Measurements from ENCODE around the gene PHKG2. TPM values are rescaled to one million over a fixed set of nuclear protein-coding genes. Genes with fewer than 3 reads are reported as not detected.

Gene PHKG2
- total RNA-seq, 4 donors from 2014 or later, result 13.5 to 44.7 (median 25.8) TPM

DNA sequence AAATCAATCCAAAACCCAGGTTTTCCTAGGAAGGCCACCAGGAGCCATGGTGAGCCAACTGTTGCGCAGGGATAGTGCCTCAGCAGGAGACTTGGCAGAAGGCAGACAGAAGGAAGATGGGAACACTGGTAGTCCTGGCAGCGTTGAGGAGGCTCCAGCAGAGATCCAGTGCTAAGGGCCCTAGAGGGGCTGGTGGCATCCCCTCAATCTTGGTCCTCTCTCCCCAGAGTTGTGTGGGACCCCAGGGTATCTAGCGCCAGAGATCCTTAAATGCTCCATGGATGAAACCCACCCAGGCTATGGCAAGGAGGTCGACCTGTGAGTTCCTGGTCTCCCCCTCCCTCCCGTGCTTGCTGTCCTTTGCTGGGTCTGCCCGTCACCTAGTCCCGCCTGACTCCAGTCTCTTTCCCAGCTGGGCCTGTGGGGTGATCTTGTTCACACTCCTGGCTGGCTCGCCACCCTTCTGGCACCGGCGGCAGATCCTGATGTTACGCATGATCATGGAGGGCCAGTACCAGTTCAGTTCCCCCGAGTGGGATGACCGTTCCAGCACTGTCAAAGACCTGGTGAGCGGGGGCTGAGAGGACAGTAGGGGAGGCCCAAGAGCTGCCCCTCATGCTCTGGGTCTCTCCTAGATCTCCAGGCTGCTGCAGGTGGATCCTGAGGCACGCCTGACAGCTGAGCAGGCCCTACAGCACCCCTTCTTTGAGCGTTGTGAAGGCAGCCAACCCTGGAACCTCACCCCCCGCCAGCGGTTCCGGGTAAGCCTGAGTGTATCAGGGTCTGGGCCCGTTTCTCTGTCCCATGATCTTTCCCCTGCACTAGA is 7.9 kb downstream of the PHKG2 start:
- DNase-seq, result no peak
- no peaks in the 10 kb centered on the region for H3K9me3 ChIP-seq
- peaks cover 4 to 5% of the 10 kb centered on the region in 2 donors for H3K4me1 ChIP-seq
- no peak overlapping the region for H3K27ac ChIP-seq
- no peak overlapping the region for H3K4me3 ChIP-seq
- H3K27me3 ChIP-seq, result no peaks in the 10 kb centered on the region
- H3K36me3 ChIP-seq, result no peaks in the 10 kb centered on the region
- intact Hi-C loops (cut with DNase I; ENCODE audit: low total_unique reads), result no loop called here
- TF ChIP-seq POLR2A (IDR thresholded peaks at IDR 0.05), result no peak
- TF ChIP-seq, protein P1, sequence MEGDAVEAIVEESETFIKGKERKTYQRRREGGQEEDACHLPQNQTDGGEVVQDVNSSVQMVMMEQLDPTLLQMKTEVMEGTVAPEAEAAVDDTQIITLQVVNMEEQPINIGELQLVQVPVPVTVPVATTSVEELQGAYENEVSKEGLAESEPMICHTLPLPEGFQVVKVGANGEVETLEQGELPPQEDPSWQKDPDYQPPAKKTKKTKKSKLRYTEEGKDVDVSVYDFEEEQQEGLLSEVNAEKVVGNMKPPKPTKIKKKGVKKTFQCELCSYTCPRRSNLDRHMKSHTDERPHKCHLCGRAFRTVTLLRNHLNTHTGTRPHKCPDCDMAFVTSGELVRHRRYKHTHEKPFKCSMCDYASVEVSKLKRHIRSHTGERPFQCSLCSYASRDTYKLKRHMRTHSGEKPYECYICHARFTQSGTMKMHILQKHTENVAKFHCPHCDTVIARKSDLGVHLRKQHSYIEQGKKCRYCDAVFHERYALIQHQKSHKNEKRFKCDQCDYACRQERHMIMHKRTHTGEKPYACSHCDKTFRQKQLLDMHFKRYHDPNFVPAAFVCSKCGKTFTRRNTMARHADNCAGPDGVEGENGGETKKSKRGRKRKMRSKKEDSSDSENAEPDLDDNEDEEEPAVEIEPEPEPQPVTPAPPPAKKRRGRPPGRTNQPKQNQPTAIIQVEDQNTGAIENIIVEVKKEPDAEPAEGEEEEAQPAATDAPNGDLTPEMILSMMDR (IDR thresholded peaks at IDR 0.05), result no peak

DNA sequence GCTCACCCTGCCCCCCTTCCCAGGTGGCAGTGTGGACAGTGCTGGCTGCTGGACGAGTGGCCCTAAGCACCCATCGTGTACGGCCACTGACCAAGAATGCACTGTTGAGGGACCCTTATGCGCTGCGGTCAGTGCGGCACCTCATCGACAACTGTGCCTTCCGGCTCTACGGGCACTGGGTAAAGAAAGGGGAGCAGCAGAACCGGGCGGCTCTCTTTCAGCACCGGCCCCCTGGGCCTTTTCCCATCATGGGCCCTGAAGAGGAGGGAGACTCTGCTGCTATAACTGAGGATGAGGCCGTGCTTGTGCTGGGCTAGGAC is 8.5 kb downstream of the PHKG2 start:
- Histone ChIP-seq H3K27me3 (no peaks in the 10 kb centered on the region), H3K4me3 (no peak overlapping the region), H3K4me1 (peaks cover 4 to 9% of the 10 kb centered on the region in 2 donors), H3K36me3 (no peaks in the 10 kb centered on the region), H3K9me3 (no peaks in the 10 kb centered on the region), H3K27ac (no peak overlapping the region)
- intact Hi-C loops (cut with DNase I; ENCODE audit: low total_unique reads), result no loop called here
- no peak for TF ChIP-seq POLR2A (IDR thresholded peaks at IDR 0.05)
- TF ChIP-seq, protein P1 (IDR thresholded peaks at IDR 0.05), result no peak
- no peak for DNase-seq

DNA sequence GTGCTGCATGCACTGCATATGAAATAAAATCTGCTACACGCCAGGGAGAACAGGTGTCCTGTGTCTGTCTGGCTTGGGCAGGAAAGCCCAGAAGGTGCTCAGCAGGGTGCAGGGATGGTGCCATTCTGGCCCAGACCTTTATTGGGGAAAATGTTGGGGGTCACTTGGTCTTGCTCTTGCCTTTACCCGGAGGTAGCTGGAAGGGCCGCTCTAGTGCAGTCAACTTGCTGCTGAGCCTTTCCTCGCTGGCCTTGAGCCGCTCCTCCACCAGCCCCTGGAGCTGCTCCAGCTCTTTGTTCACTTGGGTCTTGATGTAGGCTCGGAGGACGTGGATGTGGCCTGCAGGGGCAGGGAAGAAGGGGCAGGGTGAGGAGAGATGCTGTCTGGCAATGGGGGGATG is 9.1 kb downstream of the PHKG2 start:
- H3K27me3 ChIP-seq, result no peaks in the 10 kb centered on the region
- intact Hi-C loops (cut with DNase I; ENCODE audit: low total_unique reads), result no loop called here
- no peaks in the 10 kb centered on the region for H3K36me3 ChIP-seq
- no peak for TF ChIP-seq POLR2A (IDR thresholded peaks at IDR 0.05)
- TF ChIP-seq, protein P1 (IDR thresholded peaks at IDR 0.05), result no peak
- DNase-seq, result no peak
- H3K4me3 ChIP-seq, result no peak overlapping the region
- no peaks in the 10 kb centered on the region for H3K9me3 ChIP-seq
- peaks cover 4 to 9% of the 10 kb centered on the region in 2 donors for H3K4me1 ChIP-seq
- H3K27ac ChIP-seq, result no peak overlapping the region

DNA sequence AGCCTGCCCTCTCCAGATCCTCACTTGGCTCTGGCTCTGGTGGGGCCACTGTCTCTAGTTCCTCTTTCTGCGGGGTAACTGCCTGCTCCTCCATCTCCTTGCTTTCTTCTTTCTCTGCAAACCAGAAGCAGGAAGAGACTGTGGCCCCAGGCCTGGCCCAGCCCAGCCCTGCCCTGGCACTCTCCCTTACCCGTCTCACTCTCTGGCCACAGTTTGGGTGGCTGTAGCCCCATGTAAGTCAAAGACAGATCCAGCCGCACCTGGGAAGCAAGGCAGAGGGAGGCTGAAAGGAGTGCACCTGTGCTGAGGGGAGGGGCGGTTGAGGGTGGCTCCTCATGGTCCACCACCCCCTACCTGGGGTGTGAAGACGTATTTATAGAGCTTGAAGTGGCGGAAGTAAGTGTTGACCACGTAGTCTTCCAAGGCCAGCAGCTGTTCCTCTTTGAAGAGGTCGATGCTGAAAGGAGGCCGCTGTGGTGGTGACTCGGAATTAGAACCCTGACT is 10.8 kb downstream of the PHKG2 start:
- Histone ChIP-seq H3K9me3 (no peaks in the 10 kb centered on the region), H3K36me3 (no peaks in the 10 kb centered on the region), H3K4me3 (no peak overlapping the region), H3K4me1 (peaks cover 7 to 21% of the 10 kb centered on the region in 2 donors), H3K27ac (no peak overlapping the region), H3K27me3 (no peaks in the 10 kb centered on the region)
- TF ChIP-seq, protein P1 (IDR thresholded peaks at IDR 0.05), result no peak
- TF ChIP-seq POLR2A (IDR thresholded peaks at IDR 0.05), result no peak
- no peak for DNase-seq
- intact Hi-C loops (cut with DNase I; ENCODE audit: low total_unique reads), result no loop called here

DNA sequence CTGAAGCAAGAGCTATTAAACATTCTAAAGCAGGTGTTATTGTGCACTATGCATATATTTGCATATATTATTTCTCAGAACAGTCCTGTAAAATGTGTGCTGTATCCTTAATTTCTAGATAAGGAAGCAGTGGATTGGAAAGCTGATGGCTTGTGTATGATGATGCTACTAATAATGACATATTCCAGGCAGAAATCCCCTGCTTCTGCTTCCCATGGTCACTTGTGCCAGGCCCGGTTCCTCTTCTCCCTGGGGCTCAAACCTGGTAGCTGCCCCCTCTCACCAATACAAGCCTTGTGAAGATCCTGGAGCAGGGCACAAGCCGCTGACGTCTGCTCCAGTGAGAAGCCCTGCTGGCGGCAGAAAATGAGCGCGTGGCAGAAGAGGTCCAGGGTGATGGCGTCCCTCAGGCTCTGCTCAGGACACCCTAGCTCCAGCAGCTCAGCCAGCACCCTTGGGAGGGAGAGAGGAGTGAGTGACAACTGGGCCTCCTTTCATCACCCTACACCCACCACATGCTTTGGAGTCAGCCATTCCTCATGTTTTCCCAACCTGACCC is 11.9 kb downstream of the PHKG2 start:
- intact Hi-C loops (cut with DNase I; ENCODE audit: low total_unique reads), result no loop called here
- Histone ChIP-seq H3K4me3 (no peak overlapping the region), H3K27me3 (no peaks in the 10 kb centered on the region), H3K36me3 (no peaks in the 10 kb centered on the region), H3K4me1 (peaks cover 7 to 23% of the 10 kb centered on the region in 2 donors), H3K27ac (no peak overlapping the region), H3K9me3 (no peaks in the 10 kb centered on the region)
- TF ChIP-seq, protein P1 (IDR thresholded peaks at IDR 0.05), result no peak
- no peak for TF ChIP-seq POLR2A (IDR thresholded peaks at IDR 0.05)
- DNase-seq, result no peak

Measured in uterus (tissue), 4 donors.